Body of pancreas (tissue), 4 donors: ENCODE measurements around the gene CDH22.

Experiments used
- POLR2A ChIP-seq, 3 donors: fragments of 450-650 bp; IDR thresholded peaks; one replicate each; pipeline ENCODE4 v1.6.1; 2016; ENCODE audit warnings: antibody characterized with exemption in 3 of 3, mild to moderate bottlenecking in 2 of 3
- TF ChIP-seq, protein P1 (sequence below), 7 experiments: fragments of 450-650 bp in 4 of 7; fragments of 200-600 bp in 3 of 7; sonication (generic) in 3 of 7; IDR thresholded peaks; one replicate each; pipeline ENCODE4 v1.5.1; 2016 to 2019; ENCODE audit warnings: antibody characterized with exemption in 7 of 7

DNA sequence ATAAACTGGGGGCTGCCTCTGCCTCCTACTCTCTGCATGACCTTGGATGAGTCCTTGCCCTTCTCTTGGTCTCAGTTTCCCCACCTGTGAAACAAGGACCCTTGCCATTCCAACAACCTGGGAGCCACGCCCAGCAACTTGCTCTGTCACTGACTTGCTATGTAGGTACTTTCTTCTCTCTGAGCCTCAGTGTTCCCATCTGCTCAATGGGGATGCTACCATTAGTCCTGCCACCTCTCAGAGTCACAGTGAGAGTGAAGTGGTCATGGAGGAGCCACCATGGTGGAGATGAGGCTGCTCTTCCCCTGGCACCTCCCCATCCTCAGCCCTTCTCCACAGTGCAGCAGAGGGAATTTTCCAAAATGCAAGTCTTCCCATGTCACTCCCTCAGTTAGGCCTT lies 70.6 kb downstream of the CDH22 start:
- TF ChIP-seq POLR2A (IDR thresholded peaks at IDR 0.05): no peak
- TF ChIP-seq, protein P1, sequence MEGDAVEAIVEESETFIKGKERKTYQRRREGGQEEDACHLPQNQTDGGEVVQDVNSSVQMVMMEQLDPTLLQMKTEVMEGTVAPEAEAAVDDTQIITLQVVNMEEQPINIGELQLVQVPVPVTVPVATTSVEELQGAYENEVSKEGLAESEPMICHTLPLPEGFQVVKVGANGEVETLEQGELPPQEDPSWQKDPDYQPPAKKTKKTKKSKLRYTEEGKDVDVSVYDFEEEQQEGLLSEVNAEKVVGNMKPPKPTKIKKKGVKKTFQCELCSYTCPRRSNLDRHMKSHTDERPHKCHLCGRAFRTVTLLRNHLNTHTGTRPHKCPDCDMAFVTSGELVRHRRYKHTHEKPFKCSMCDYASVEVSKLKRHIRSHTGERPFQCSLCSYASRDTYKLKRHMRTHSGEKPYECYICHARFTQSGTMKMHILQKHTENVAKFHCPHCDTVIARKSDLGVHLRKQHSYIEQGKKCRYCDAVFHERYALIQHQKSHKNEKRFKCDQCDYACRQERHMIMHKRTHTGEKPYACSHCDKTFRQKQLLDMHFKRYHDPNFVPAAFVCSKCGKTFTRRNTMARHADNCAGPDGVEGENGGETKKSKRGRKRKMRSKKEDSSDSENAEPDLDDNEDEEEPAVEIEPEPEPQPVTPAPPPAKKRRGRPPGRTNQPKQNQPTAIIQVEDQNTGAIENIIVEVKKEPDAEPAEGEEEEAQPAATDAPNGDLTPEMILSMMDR (IDR thresholded peaks at IDR 0.05): no peak
